OCI-LY1 (cell line): ENCODE results near the gene GLI3.

Experiments
- EZH2 ChIP-seq: fragments of 200-600 bp; sonication (generic), shearing (Covaris generic); IDR thresholded peaks from 2 replicates; pipeline ENCODE4 v1.8.0; 2017; ENCODE audit warnings: borderline replicate concordance, mixed run types, mild to moderate bottlenecking, antibody characterized with exemption, low read length, moderate library complexity, mixed read lengths
- TF ChIP-seq, protein P1 (sequence below): fragments of 200-600 bp; sonication (generic), shearing (Covaris generic); IDR thresholded peaks from 2 replicates; pipeline ENCODE4 v1.5.1; 2017; ENCODE audit warnings: mild to moderate bottlenecking, antibody characterized with exemption, low read length, moderate library complexity, mixed read lengths

DNA sequence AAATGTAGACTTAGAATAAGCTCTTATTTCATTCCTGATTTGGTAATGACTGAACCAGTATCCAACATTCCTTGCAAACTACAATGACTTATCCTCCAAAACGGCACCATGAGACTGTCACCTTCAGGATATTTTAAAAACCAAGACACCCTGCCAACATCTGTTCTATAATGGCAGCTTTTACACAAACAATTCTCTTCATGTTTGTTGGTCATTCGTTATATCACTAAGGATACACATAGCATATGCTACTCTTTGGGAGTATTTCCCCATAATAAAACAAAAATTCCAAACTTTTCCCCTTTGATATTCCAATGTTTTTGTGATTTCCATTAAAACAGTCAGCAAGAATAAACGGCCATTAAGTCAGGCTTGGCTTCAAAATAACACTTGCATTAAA lies 215.4 kb downstream of the GLI3 start:
- TF ChIP-seq, protein P1, sequence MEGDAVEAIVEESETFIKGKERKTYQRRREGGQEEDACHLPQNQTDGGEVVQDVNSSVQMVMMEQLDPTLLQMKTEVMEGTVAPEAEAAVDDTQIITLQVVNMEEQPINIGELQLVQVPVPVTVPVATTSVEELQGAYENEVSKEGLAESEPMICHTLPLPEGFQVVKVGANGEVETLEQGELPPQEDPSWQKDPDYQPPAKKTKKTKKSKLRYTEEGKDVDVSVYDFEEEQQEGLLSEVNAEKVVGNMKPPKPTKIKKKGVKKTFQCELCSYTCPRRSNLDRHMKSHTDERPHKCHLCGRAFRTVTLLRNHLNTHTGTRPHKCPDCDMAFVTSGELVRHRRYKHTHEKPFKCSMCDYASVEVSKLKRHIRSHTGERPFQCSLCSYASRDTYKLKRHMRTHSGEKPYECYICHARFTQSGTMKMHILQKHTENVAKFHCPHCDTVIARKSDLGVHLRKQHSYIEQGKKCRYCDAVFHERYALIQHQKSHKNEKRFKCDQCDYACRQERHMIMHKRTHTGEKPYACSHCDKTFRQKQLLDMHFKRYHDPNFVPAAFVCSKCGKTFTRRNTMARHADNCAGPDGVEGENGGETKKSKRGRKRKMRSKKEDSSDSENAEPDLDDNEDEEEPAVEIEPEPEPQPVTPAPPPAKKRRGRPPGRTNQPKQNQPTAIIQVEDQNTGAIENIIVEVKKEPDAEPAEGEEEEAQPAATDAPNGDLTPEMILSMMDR = no peak
- TF ChIP-seq EZH2 = no peak
